GM10248 (cell line): Measurements from ENCODE around the gene C4B.
"Not testable (repeated sequence)": the region's sequence is repeated elsewhere in the genome, so short reads cannot be mapped to it uniquely, and the experiment has no call there.

Source experiments
- CTCF ChIA-PET: fragments of 300-600 bp; sonication (Branson Sonifier 250); formaldehyde crosslinking; extraction: SDS; loops from one replicate; lab custom pipeline; 2021; ENCODE audit warnings: antibody characterized with exemption; lab: Yijun Ruan, JAX
- POLR2A ChIA-PET: fragments of 350-650 bp; sonication (Branson Sonifier 250); formaldehyde crosslinking; extraction: SDS; loops from one replicate; lab custom pipeline; 2020; ENCODE audit warnings: antibody characterized with exemption; lab: Yijun Ruan, JAX
- DNase-seq: peaks from one replicate; pipeline ENCODE4 v3.0.0; 2012; ENCODE audit errors: extremely low spot score

The C4B gene

GRCh38 chr6:32003301-32003700 is 11.3 kb upstream of the C4B start:
- CTCF ChIA-PET, DNase-seq, POLR2A ChIA-PET: not testable (repeated sequence)

- DNase-seq, CTCF ChIA-PET, POLR2A ChIA-PET: not testable (repeated sequence)
Observed at GRCh38 chr6:32004393-32004792, 10.2 kb upstream of the C4B start.

- POLR2A ChIA-PET, DNase-seq, CTCF ChIA-PET: not testable (repeated sequence)
Observed at GRCh38 chr6:32004864-32005537, 9.6 kb upstream of the C4B start.

- DNase-seq, CTCF ChIA-PET, POLR2A ChIA-PET: not testable (repeated sequence)
Observed at GRCh38 chr6:32005538-32005880, 9.1 kb upstream of the C4B start.

- CTCF ChIA-PET, POLR2A ChIA-PET: not testable (repeated sequence)
- peak; percentile 2 for DNase-seq
Observed at GRCh38 chr6:32005991-32006529, 8.5 kb upstream of the C4B start.

GRCh38 chr6:32007086-32007485 is 7.5 kb upstream of the C4B start:
- CTCF ChIA-PET, POLR2A ChIA-PET, DNase-seq: not testable (repeated sequence)

GRCh38 chr6:32008037-32008436 is 6.6 kb upstream of the C4B start:
- CTCF ChIA-PET, POLR2A ChIA-PET, DNase-seq: not testable (repeated sequence)

- CTCF ChIA-PET, POLR2A ChIA-PET, DNase-seq: not testable (repeated sequence)
Observed at GRCh38 chr6:32008616-32009015, 6.0 kb upstream of the C4B start.

- POLR2A ChIA-PET, DNase-seq, CTCF ChIA-PET: not testable (repeated sequence)
Observed at GRCh38 chr6:32009537-32009936, 5.1 kb upstream of the C4B start.

- CTCF ChIA-PET, POLR2A ChIA-PET, DNase-seq: not testable (repeated sequence)
Observed at GRCh38 chr6:32010856-32011530, 3.6 kb upstream of the C4B start.

GRCh38 chr6:32012941-32013617 is 1.5 kb upstream of the C4B start:
- DNase-seq, POLR2A ChIA-PET, CTCF ChIA-PET: not testable (repeated sequence)

GRCh38 chr6:32013738-32014137 is 857 bp upstream of the C4B start:
- CTCF ChIA-PET, POLR2A ChIA-PET, DNase-seq: not testable (repeated sequence)

GRCh38 chr6:32022100-32022499 is 7.5 kb downstream of the C4B start:
- CTCF ChIA-PET, DNase-seq, POLR2A ChIA-PET: not testable (repeated sequence)

GRCh38 chr6:32028631-32029030 is 14.0 kb downstream of the C4B start:
- POLR2A ChIA-PET, DNase-seq, CTCF ChIA-PET: not testable (repeated sequence)

- POLR2A ChIA-PET, DNase-seq, CTCF ChIA-PET: not testable (repeated sequence)
Observed at GRCh38 chr6:32029553-32029952, 15.0 kb downstream of the C4B start.

- CTCF ChIA-PET, DNase-seq, POLR2A ChIA-PET: not testable (repeated sequence)
Observed at GRCh38 chr6:32035283-32036013, 20.9 kb downstream of the C4B start.

GRCh38 chr6:32037136-32037535 is 22.5 kb downstream of the C4B start:
- DNase-seq, POLR2A ChIA-PET, CTCF ChIA-PET: not testable (repeated sequence)
